Nephron (organoid): ENCODE data around the gene FREY1.

Experiments used
- H3K27ac Mint-ChIP-seq, 3 experiments: 2 replicates each; pipeline ENCODE4 v1.8.0; 2020; ENCODE audit warnings: mixed read lengths in 3 of 3, mild to moderate bottlenecking in 2 of 3, moderate library complexity in 1 of 3
- H3K27me3 Mint-ChIP-seq: 2 replicates; pipeline ENCODE4 v1.8.0; 2021; ENCODE audit warnings: low read depth, mild to moderate bottlenecking, moderate library complexity, mixed read lengths
- H3K36me3 Mint-ChIP-seq: 2 replicates; pipeline ENCODE4 v1.8.0; 2020; ENCODE audit warnings: low read depth, mixed read lengths
- H3K4me1 Mint-ChIP-seq: 2 replicates; pipeline ENCODE4 v1.8.0; 2020; ENCODE audit warnings: mixed read lengths
- H3K4me3 Mint-ChIP-seq, 3 experiments: 2 replicates each; pipeline ENCODE4 v1.8.0; 2020; ENCODE audit warnings: mild to moderate bottlenecking in 3 of 3, mixed read lengths in 3 of 3, moderate library complexity in 2 of 3
- H3K9me3 Mint-ChIP-seq: 2 replicates; pipeline ENCODE4 v1.8.0; 2020; ENCODE audit warnings: mixed read lengths
- TF ChIP-seq, protein P1 (sequence below), 3 experiments: fragments of 200-600 bp; sonication (generic); IDR thresholded peaks; one replicate each; pipeline ENCODE4 v1.5.0; 2021; ENCODE audit warnings: antibody characterized with exemption in 3 of 3; ENCODE audit not compliant: unreplicated experiment in 3 of 3

FREY1 gene

DNA sequence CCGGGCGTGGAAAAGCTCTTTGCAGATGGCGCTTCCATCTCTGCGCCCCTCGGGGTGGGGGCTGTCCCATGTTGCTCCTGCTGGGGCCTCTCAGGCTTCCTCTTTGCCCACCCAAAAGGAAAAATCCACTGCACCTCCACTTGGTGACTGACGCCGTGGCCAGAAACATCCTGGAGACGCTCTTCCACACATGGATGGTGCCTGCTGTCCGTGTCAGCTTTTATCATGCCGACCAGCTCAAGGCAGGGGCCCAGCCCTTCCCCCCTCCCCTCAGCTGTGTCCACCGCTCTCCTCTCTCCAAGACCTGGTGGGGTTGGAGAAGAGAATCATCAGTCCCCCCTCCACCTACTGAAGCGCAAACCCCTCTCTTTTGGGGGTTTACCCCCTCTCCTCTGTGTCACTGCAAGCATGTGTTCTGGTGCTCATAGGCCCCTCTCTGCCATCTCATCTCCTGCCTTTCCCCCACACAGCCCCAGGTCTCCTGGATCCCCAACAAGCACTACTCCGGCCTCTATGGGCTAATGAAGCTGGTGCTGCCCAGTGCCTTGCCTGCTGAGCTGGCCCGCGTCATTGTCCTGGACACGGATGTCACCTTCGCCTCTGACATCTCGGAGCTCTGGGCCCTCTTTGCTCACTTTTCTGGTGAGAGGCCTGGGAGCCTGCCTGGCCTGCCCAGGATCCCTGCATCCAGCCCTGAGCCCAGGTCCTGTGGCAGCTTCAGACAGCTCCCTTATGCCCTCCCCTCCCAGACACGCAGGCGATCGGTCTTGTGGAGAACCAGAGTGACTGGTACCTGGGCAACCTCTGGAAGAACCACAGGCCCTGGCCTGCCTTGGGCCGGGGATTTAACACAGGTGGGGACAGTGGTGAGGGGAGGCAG, 17.2 kb upstream of the FREY1 start:
- Mint-ChIP-seq H3K27ac (peak overlapping the region in 1 of 3 experiments; percentile 23), H3K36me3 (no peaks in the 10 kb centered on the region), H3K27me3 (peaks cover 60% of the 10 kb centered on the region), H3K9me3 (no peaks in the 10 kb centered on the region), H3K4me3 (peak overlapping the region; percentile 41 to 65 (median 60)), H3K4me1 (peaks cover 13% of the 10 kb centered on the region)
- TF ChIP-seq, protein P1, sequence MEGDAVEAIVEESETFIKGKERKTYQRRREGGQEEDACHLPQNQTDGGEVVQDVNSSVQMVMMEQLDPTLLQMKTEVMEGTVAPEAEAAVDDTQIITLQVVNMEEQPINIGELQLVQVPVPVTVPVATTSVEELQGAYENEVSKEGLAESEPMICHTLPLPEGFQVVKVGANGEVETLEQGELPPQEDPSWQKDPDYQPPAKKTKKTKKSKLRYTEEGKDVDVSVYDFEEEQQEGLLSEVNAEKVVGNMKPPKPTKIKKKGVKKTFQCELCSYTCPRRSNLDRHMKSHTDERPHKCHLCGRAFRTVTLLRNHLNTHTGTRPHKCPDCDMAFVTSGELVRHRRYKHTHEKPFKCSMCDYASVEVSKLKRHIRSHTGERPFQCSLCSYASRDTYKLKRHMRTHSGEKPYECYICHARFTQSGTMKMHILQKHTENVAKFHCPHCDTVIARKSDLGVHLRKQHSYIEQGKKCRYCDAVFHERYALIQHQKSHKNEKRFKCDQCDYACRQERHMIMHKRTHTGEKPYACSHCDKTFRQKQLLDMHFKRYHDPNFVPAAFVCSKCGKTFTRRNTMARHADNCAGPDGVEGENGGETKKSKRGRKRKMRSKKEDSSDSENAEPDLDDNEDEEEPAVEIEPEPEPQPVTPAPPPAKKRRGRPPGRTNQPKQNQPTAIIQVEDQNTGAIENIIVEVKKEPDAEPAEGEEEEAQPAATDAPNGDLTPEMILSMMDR (IDR thresholded peaks at IDR 0.05; ENCODE audit: unreplicated experiment in 3 of 3) = no peak

DNA sequence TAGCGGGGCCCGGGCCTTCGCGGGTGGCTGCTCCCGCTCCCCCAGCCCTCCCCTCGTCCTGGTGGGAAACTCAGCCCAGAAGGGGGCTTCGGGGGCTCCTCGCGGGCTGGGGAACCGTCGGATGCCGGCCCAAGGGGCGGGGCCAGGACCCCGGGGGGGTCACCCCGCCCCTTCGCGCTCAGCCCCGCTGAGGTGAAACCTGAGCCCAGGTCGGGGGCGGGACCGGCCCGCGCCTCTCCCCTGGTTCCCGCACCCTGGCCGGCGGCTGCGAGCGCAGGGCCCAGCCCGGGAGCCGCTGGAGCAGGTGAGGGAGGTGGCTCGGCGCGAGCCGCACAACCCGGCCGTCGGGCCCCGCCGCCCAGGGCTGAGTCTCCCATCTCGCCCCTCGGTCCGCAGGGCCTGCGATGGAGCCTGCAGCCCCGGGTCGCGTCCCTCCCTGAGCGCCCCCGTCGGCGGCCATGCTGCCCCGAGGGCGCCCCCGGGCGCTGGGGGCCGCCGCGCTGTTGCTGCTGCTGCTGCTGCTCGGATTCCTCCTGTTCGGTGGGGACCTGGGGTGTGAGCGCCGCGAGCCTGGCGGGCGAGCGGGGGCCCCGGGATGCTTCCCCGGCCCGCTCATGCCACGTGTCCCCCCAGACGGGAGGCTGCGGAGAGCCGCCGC, 15.5 kb upstream of the FREY1 start, which contains the start of gene LARGE2:
TSS of gene LARGE2 (plus strand) at position 232 of the 658 bp plus-strand sequence. CDS start at position 459, 227 bp downstream.
- Mint-ChIP-seq H3K27me3 (peaks cover 58% of the 10 kb centered on the region), H3K4me1 (peaks cover 19% of the 10 kb centered on the region), H3K27ac (peak within 1 kb of the TSS; percentile 94 to 96 (median 96)), H3K36me3 (no peaks in the 10 kb centered on the region), H3K9me3 (no peaks in the 10 kb centered on the region), H3K4me3 (peak within 1 kb of the TSS; percentile 78 to 84 (median 81))
- TF ChIP-seq, protein P1 (IDR thresholded peaks at IDR 0.05; ENCODE audit: unreplicated experiment in 3 of 3) = no peak

DNA sequence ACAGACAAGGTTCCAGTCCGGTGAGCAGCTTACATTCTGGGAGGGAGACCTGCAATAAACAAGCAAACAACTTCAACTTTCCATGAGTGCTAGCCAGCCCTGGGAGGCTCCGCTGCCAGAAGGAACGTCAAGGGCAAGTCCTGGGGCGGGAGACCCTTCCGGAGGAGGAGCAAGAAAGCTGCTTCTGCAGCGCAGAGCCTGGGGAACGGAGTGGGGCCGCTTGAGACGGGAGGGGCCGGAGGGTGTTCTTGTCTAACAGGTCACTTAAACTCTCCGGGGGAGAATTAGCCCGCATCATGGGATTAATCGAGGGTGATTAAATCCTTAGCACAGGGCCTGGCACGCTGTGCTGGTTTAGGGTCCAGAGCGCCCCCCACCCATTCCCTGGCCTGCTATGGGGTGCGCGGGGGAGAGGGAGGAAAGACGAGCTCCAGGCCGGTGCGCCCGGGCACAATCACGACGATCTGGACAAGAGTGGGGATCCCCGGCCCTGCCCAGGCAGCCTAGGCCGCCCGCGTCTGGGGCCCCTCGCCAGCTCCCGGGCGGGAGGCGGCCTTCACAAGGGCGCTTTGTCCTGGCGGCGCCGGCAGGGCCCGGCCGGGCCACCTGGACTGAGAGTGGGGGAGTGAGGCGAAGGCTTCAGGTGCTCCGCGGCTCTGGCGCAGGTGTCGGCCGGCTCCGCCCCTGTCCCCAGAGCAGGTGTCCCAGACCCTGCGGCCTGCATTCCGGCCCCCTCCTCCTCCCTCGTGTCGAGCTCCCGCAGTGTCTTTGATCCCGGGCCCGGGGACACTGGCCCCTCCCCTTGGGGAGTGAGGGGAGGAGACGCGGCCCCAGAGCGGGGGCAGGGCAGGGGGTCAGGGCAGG, 14.7 kb upstream of the FREY1 start:
- Mint-ChIP-seq H3K4me3 (peak overlapping the region; percentile 78 to 84 (median 81)), H3K4me1 (peaks cover 19% of the 10 kb centered on the region), H3K27ac (peak overlapping the region; percentile 94 to 96 (median 96)), H3K9me3 (no peaks in the 10 kb centered on the region), H3K27me3 (peaks cover 54% of the 10 kb centered on the region), H3K36me3 (no peaks in the 10 kb centered on the region)
- TF ChIP-seq, protein P1 (IDR thresholded peaks at IDR 0.05; ENCODE audit: unreplicated experiment in 3 of 3) = no peak

DNA sequence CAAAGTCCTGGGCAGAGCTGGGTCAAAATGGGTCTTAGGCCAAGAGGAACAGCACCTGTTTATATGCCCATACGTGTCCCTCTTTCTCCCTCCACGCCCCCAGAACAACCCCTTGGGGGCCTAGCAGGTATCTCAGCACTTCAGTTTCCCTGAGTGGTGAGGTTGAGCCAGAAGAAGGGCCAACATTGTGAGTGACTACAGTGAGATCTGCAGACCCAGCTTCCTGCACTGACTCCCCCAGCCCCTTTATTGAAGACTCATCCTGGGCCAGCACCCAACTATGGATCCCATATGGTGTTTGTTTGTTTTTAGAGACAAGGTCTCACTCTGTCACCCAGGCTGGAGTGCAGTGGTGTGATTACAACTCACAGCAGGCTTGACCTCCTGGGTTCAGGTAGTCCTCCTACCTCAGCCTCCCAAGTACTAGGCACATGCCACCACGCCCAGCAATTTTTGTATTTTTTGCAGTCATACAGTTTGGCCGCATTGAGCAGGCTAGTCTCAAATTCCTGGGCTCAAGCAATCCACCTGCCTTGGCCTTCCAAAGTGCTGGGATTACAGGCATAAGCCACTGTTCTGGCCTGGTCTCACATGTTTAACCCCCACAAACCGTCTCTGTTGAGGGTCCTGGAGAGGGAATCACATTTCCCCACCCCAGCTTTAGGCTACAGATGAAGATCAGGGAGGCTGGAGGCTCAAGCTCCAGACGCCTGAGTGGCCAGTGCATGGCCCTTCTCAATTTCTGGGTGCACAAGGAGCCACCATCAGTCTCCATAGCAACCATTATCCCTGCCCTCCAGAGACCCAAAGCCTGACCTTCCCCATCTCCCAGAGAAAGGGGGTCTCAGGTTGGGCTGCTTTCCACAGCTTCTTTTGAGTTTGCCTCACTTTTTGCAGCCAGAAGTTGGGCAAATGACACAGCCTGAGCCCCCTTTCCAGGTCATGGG, 13.7 kb upstream of the FREY1 start:
- peak overlapping the region; percentile 94 to 96 (median 96) for H3K27ac Mint-ChIP-seq
- H3K9me3 Mint-ChIP-seq = no peaks in the 10 kb centered on the region
- no peaks in the 10 kb centered on the region for H3K36me3 Mint-ChIP-seq
- peaks cover 19% of the 10 kb centered on the region for H3K4me1 Mint-ChIP-seq
- TF ChIP-seq, protein P1 (IDR thresholded peaks at IDR 0.05; ENCODE audit: unreplicated experiment in 3 of 3) = no peak
- peaks cover 48% of the 10 kb centered on the region for H3K27me3 Mint-ChIP-seq
- H3K4me3 Mint-ChIP-seq = peak overlapping the region; percentile 78 to 94 (median 89)
